Measurements from ENCODE around the gene SYT17. TPM values are rescaled to one million over a fixed set of nuclear protein-coding genes. Genes with fewer than 3 reads are reported as not detected.

SYT17 gene
- total RNA-seq, 6 experiments from 2014 or later: not detected

- H3K27me3 Mint-ChIP-seq (ENCODE audit: insufficient read depth): peaks cover 46% of the 10 kb centered on the region
- no peak for DNase-seq
- no peak overlapping the region for H3K4me3 Mint-ChIP-seq
- H3K36me3 Mint-ChIP-seq (ENCODE audit: low read depth): no peaks in the 10 kb centered on the region
- no peaks in the 10 kb centered on the region for H3K9me3 Mint-ChIP-seq
- no peaks in the 10 kb centered on the region for H3K4me1 Mint-ChIP-seq (ENCODE audit: low read depth)
- TF ChIP-seq, protein P1, sequence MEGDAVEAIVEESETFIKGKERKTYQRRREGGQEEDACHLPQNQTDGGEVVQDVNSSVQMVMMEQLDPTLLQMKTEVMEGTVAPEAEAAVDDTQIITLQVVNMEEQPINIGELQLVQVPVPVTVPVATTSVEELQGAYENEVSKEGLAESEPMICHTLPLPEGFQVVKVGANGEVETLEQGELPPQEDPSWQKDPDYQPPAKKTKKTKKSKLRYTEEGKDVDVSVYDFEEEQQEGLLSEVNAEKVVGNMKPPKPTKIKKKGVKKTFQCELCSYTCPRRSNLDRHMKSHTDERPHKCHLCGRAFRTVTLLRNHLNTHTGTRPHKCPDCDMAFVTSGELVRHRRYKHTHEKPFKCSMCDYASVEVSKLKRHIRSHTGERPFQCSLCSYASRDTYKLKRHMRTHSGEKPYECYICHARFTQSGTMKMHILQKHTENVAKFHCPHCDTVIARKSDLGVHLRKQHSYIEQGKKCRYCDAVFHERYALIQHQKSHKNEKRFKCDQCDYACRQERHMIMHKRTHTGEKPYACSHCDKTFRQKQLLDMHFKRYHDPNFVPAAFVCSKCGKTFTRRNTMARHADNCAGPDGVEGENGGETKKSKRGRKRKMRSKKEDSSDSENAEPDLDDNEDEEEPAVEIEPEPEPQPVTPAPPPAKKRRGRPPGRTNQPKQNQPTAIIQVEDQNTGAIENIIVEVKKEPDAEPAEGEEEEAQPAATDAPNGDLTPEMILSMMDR (IDR thresholded peaks at IDR 0.05): no peak
- no peak overlapping the region for H3K27ac Mint-ChIP-seq
These were observed 6.4 kb downstream of the SYT17 start for GRCh38 chr16:19174478-19174877.

DNA sequence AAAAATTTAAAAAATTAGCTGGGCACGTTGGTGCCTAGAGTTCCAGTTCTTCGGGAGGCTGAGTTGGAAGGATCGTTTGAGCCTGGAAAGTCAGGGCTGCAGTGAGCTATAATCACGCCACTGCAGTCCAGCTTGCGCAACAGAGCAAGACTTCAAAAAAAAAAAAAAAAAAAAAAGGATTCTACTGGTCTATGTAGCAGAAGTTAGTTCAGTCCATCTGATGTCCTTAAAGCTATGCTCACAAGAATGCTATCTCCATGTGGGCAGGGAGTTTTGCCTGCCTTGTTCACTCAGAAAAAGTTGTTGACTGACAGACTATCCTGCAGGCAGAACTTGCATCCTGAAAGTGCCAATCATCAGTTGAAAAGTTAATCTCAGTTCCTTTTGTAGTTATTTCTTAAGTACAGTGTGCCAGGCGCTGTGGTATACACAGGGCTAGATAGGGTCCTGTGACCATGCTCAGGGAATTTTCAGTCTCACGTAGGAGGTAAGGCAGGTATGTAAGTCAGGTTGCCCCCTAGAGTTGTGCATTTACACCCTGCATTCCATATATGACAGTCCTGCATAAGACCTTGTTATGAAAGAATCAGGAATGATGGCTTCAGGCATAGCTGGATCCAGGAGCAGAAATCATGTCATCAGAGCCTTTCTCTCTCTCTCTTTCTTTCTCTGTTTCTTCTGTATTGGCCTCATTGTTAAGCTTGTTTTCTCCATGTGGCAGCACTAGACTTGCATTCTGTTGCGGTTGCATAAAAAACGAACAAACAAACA, 7.6 kb downstream of the SYT17 start:
- no peaks in the 10 kb centered on the region for H3K9me3 Mint-ChIP-seq
- H3K4me3 Mint-ChIP-seq: no peak overlapping the region
- H3K36me3 Mint-ChIP-seq (ENCODE audit: low read depth): no peaks in the 10 kb centered on the region
- H3K4me1 Mint-ChIP-seq (ENCODE audit: low read depth): no peaks in the 10 kb centered on the region
- TF ChIP-seq, protein P1 (IDR thresholded peaks at IDR 0.05): no peak
- peaks cover 39% of the 10 kb centered on the region for H3K27me3 Mint-ChIP-seq (ENCODE audit: insufficient read depth)
- DNase-seq: no peak
- H3K27ac Mint-ChIP-seq: no peak overlapping the region

DNA sequence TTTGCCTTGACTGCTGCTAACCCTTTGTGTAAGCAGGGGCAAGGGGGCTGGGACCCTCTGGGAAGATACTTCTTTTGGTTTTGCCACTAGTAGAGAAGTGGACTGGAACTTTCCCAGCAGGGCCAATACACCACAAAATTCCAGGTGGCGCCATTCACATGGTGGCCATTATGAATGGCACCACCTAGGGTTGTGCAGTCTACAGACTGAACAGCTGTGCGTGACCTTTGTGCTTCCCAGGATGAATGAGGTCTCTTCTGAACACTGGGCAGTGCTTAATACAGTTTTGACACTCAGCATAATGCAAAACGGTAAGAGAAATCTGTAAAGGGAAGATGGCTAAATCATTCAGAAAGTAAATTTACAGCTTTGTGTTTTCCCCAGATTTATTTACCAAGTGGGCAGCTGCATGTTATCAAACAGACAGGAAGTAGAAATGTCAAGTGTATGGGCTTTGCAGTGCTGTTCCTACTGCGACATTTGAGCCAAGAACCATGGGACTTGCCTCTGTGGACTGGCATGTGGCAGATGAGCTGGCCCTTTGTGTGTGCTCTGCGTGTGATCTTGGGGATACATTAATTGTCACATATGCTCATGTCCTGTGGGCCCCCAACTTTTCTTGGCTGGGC, 9.2 kb downstream of the SYT17 start:
- TF ChIP-seq, protein P1 (IDR thresholded peaks at IDR 0.05): no peak
- H3K36me3 Mint-ChIP-seq (ENCODE audit: low read depth): no peaks in the 10 kb centered on the region
- no peaks in the 10 kb centered on the region for H3K4me1 Mint-ChIP-seq (ENCODE audit: low read depth)
- DNase-seq: no peak
- no peaks in the 10 kb centered on the region for H3K9me3 Mint-ChIP-seq
- no peak overlapping the region for H3K4me3 Mint-ChIP-seq
- H3K27me3 Mint-ChIP-seq (ENCODE audit: insufficient read depth): peaks cover 38% of the 10 kb centered on the region
- H3K27ac Mint-ChIP-seq: no peak overlapping the region

GRCh38 chr16:19179546-19180490, 11.8 kb downstream of the SYT17 start:
- Mint-ChIP-seq H3K9me3 (no peaks in the 10 kb centered on the region), H3K27ac (no peak overlapping the region), H3K27me3 (ENCODE audit: insufficient read depth) (peaks cover 23% of the 10 kb centered on the region), H3K36me3 (ENCODE audit: low read depth) (no peaks in the 10 kb centered on the region), H3K4me1 (ENCODE audit: low read depth) (no peaks in the 10 kb centered on the region), H3K4me3 (no peak overlapping the region)
- peak; percentile 28 for DNase-seq
- TF ChIP-seq, protein P1 (IDR thresholded peaks at IDR 0.05): peak; percentile 92

DNA sequence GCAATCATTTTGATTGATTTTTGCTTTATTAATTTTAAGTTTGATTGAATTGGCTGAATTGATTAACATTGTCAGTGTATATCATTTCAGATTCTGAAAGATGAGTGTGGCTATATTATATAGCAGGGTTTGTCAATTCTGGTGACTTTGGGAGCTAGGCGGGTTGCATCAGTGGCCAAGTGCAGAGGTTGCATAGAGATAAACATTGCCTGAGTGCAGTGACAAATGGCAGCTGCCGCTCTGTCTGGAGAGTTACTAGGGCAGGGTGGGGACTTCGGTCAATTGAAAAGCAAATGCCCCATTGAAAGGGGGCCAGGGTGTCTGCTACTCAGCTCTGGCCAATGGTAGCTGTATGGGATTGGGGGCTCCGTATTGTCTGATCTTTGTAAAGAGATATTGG, 12.7 kb downstream of the SYT17 start:
- H3K27ac Mint-ChIP-seq: no peak overlapping the region
- H3K4me1 Mint-ChIP-seq (ENCODE audit: low read depth): no peaks in the 10 kb centered on the region
- H3K4me3 Mint-ChIP-seq: no peak overlapping the region
- H3K27me3 Mint-ChIP-seq (ENCODE audit: insufficient read depth): peaks cover 17% of the 10 kb centered on the region
- no peaks in the 10 kb centered on the region for H3K36me3 Mint-ChIP-seq (ENCODE audit: low read depth)
- DNase-seq: no peak
- TF ChIP-seq, protein P1 (IDR thresholded peaks at IDR 0.05): no peak
- no peaks in the 10 kb centered on the region for H3K9me3 Mint-ChIP-seq
